Breast epithelium (tissue), 4 donors: ENCODE results near the gene PITRM1. TPM values are rescaled to one million over a fixed set of nuclear protein-coding genes. Genes with fewer than 3 reads are reported as not detected.

ENCODE experiments used
- DNase-seq, 2 donors: peaks; one replicate each; pipeline ENCODE4 v3.0.0-alpha.2; 2019; ENCODE audit warnings: low spot score in 2 of 2
- H3K27ac ChIP-seq, 2 donors: fragments of 200-600 bp; sonication (generic) in 1 of 2; one replicate each; pipeline ENCODE4 v1.5.1; 2016 to 2019; ENCODE audit warnings: mild to moderate bottlenecking in 1 of 2
- H3K27me3 ChIP-seq, 2 donors: fragments of 200-600 bp; sonication (generic) in 1 of 2; one replicate each; pipeline versions ENCODE4 v1.5.1 to v1.6.0; 2017 to 2019; ENCODE audit warnings: control low read depth in 1 of 2, mild to moderate bottlenecking in 1 of 2
- H3K36me3 ChIP-seq: fragments of 200-600 bp; one replicate; pipeline ENCODE4 v1.5.1; 2019
- H3K4me1 ChIP-seq, 2 donors: fragments of 200-600 bp; sonication (generic); one replicate each; pipeline ENCODE4 v1.5.1; 2016 to 2019; ENCODE audit warnings: control low read depth in 1 of 2
- H3K4me3 ChIP-seq, 3 donors: fragments of 200-600 bp; sonication (generic); 1 replicate in 2 of 3; 2 replicates in 1 of 3; pipeline ENCODE4 v1.5.1; 2016 to 2019; ENCODE audit warnings: mild to moderate bottlenecking in 3 of 3, moderate library complexity in 2 of 3
- H3K9me3 ChIP-seq, 2 donors: fragments of 200-600 bp; sonication (generic) in 1 of 2; one replicate each; pipeline ENCODE4 v1.5.1; 2016 to 2019; ENCODE audit warnings: control low read depth in 1 of 2
- CTCF ChIP-seq, 3 donors: fragments of 450-650 bp; IDR thresholded peaks; one replicate each; pipeline ENCODE4 v1.5.1; 2016 to 2017; ENCODE audit warnings: antibody characterized with exemption in 3 of 3, mild to moderate bottlenecking in 3 of 3, moderate library complexity in 3 of 3
- POLR2A ChIP-seq: fragments of 450-650 bp; IDR thresholded peaks from one replicate; pipeline ENCODE4 v1.6.1; 2016; ENCODE audit warnings: antibody characterized with exemption, mild to moderate bottlenecking, moderate library complexity
- POLR2AphosphoS5 ChIP-seq, 3 donors: sonication (generic); formaldehyde crosslinking; IDR thresholded peaks; one replicate each; pipeline ENCODE4 v1.6.1; 2017; ENCODE audit warnings: antibody characterized with exemption in 3 of 3
- intact Hi-C: fragments of 100-400 bp; cut with DNase I; formaldehyde crosslinking; loops from one replicate; pipeline ENCODE4 v1.15.1; 2023; ENCODE audit warnings: low total_unique reads
- total RNA-seq, 3 donors: library from RNA; depleted of rRNA; stranded (reverse); fragments of >200 nt; gene quantifications; one replicate each; pipeline ENCODE4 v1.1.0, GENCODE V29; 2016

PITRM1 gene
- total RNA-seq, 3 donors from 2014 or later, result 64.9 to 76.0 (median 75.8) TPM

GRCh38 chr10:3150366-3150765 is 22.2 kb downstream of the PITRM1 start:
- intact Hi-C loops, result no loop called here
- DNase-seq, result no peak

GRCh38 chr10:3149918-3150317 is 22.7 kb downstream of the PITRM1 start:
- intact Hi-C loops, result no loop called here
- no peak for DNase-seq
- Histone ChIP-seq H3K27me3 (no peaks in the 10 kb centered on the region), H3K36me3 (peaks cover 16% of the 10 kb centered on the region), H3K4me3 (no peak overlapping the region), H3K4me1 (no peaks in the 10 kb centered on the region), H3K9me3 (no peaks in the 10 kb centered on the region), H3K27ac (no peak overlapping the region)
- TF ChIP-seq POLR2AphosphoS5 (IDR thresholded peaks at IDR 0.05) (no peak), POLR2A (no peak), CTCF (IDR thresholded peaks at IDR 0.05) (no peak)

More at GRCh38 chr10:3150366-3150765, 22.2 kb downstream of the PITRM1 start:
- no peaks in the 10 kb centered on the region for H3K4me1 ChIP-seq
- peaks cover 11% of the 10 kb centered on the region for H3K36me3 ChIP-seq
- H3K27me3 ChIP-seq, result no peaks in the 10 kb centered on the region
- H3K9me3 ChIP-seq, result no peaks in the 10 kb centered on the region
- no peak overlapping the region for H3K27ac ChIP-seq
- TF ChIP-seq POLR2AphosphoS5 (IDR thresholded peaks at IDR 0.05), result no peak
- no peak for TF ChIP-seq POLR2A
- no peak for TF ChIP-seq CTCF (IDR thresholded peaks at IDR 0.05)
- no peak overlapping the region for H3K4me3 ChIP-seq

DNA sequence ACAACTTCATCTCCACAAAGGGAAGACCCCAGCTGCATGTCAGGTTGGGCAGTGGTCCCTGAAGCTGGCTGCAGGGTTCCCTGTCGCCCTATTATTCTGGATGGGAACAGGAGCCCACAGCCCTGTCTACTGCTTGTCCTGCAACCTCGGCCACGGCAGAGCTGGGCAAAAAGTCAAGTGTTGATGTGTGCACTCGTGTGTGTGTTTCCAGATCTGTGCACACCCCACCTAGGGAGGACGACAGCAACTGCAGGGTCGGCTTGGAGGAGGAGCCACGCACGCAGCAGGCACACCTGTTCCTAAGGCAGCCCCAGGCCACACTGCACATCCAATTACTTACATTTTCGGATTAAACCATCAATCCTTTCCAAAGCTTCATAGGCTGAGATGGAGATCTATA is 23.6 kb downstream of the PITRM1 start:
- TF ChIP-seq POLR2A (no peak), CTCF (IDR thresholded peaks at IDR 0.05) (no peak), POLR2AphosphoS5 (IDR thresholded peaks at IDR 0.05) (no peak)
- peaks cover 17% of the 10 kb centered on the region for H3K36me3 ChIP-seq
- intact Hi-C loops, result no loop called here
- no peaks in the 10 kb centered on the region for H3K4me1 ChIP-seq
- no peak for DNase-seq
- no peak overlapping the region for H3K27ac ChIP-seq
- no peaks in the 10 kb centered on the region for H3K27me3 ChIP-seq
- H3K9me3 ChIP-seq, result no peaks in the 10 kb centered on the region
- no peak overlapping the region for H3K4me3 ChIP-seq

DNA sequence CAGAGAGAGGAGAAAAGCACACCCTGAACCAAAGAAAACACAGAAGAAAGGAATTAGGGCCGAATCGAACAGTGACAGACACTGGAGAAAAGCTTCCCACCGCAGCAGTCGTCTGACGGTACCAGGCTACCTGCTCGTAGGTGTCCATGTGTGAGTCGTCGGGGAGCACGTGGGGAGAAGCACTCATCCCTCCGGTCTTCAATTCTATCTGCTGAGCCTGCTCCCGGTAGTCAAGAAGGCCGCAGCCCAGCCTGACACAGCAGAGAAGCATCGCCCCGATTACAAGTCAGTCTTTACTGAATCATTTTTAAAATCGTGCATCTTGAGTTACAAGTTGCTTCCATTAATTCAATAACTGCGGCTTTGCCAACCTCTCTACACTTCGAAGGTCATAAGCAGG is 24.5 kb downstream of the PITRM1 start:
- no peaks in the 10 kb centered on the region for H3K4me1 ChIP-seq
- DNase-seq, result no peak
- peaks cover 23% of the 10 kb centered on the region for H3K36me3 ChIP-seq
- no peaks in the 10 kb centered on the region for H3K27me3 ChIP-seq
- H3K4me3 ChIP-seq, result no peak overlapping the region
- no peak overlapping the region for H3K27ac ChIP-seq
- intact Hi-C loops, result no loop called here
- H3K9me3 ChIP-seq, result no peaks in the 10 kb centered on the region
- no peak for TF ChIP-seq POLR2A
- no peak for TF ChIP-seq POLR2AphosphoS5 (IDR thresholded peaks at IDR 0.05)
- no peak for TF ChIP-seq CTCF (IDR thresholded peaks at IDR 0.05)

GRCh38 chr10:3147117-3147820 is 25.3 kb downstream of the PITRM1 start:
- TF ChIP-seq POLR2AphosphoS5 (IDR thresholded peaks at IDR 0.05) (no peak), CTCF (IDR thresholded peaks at IDR 0.05) (no peak), POLR2A (no peak)
- H3K4me1 ChIP-seq, result no peaks in the 10 kb centered on the region
- H3K9me3 ChIP-seq, result no peaks in the 10 kb centered on the region
- no peak for DNase-seq
- no peaks in the 10 kb centered on the region for H3K27me3 ChIP-seq
- H3K36me3 ChIP-seq, result peaks cover 23% of the 10 kb centered on the region
- intact Hi-C loops, result no loop called here
- no peak overlapping the region for H3K4me3 ChIP-seq
- H3K27ac ChIP-seq, result no peak overlapping the region
